ENCODE measurements around the gene SLC27A3. TPM values are rescaled to one million over a fixed set of nuclear protein-coding genes. Genes with fewer than 3 reads are reported as not detected.

The SLC27A3 gene
- total RNA-seq, 1 donor from 2014 or later = 12.6 TPM

DNA sequence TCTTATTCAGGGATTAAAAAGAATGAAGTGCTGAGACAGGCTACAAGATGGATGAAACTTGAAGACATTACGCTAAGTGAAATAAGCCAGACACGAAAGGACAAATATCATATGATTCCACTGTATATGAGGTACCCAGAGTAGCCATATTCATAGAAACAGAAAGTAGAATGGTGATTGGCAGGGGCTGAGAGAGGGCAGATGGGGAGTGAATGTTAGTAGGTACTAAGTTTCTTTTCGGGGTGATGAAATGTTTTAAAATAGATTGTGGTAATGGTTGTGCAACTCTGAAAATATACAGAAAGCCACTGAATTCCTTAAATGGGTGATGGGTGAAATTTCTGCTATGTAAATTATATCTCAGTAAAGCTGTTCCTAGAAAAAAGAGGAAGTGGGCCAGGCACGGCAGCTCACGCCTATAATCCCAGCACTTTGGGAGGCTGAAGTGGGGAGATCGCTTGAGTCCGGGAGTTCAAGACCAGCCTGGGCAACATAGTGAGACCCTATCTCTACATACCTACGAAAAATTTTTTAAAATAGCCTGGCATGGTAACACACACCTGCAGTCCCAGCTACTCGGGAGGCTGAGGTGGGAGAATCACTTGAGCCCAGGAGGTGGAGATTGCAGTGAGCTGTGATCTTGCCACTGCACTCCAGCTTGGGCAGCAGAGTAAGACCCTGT, 15.9 kb downstream of the SLC27A3 start:
- peak overlapping the region; percentile 71 for H3K4me3 Mint-ChIP-seq
- ATAC-seq (ENCODE audit: low read depth) (peak; percentile 92), DNase-seq (no peak)
- no peaks in the 10 kb centered on the region for H3K36me3 Mint-ChIP-seq (ENCODE audit: low read depth)
- CTCF ChIA-PET = interaction anchor here (0.8 to 2.3 kb wide), 4 partner anchors 15 to 196 kb away, joined by 3 to 12 read pairs (median 6); partner anchors contain the start of genes CREB3L4, RAB13 and SLC27A3
- POLR2A ChIA-PET = interaction anchor here (0.7 to 4.4 kb wide), 12 partner anchors 8 to 447 kb away, joined by 3 to 33 read pairs (median 8); partner anchors contain the start of genes CREB3L4, DENND4B, GATAD2B and INTS3
- peak overlapping the region; percentile 96 for H3K27ac Mint-ChIP-seq
- H3K4me1 Mint-ChIP-seq = peaks cover 45% of the 10 kb centered on the region
- H3K27me3 Mint-ChIP-seq = no peaks in the 10 kb centered on the region
- intact Hi-C loops (cut with micrococcal nuclease) = loop anchor here (1.0 to 10.0 kb wide), 6 partner anchors 8 to 430 kb away; partner anchors contain the start of genes GATAD2B, ILF2 and UBAP2L
- peaks cover 2% of the 10 kb centered on the region for H3K9me3 Mint-ChIP-seq
- TF ChIP-seq, protein P1, sequence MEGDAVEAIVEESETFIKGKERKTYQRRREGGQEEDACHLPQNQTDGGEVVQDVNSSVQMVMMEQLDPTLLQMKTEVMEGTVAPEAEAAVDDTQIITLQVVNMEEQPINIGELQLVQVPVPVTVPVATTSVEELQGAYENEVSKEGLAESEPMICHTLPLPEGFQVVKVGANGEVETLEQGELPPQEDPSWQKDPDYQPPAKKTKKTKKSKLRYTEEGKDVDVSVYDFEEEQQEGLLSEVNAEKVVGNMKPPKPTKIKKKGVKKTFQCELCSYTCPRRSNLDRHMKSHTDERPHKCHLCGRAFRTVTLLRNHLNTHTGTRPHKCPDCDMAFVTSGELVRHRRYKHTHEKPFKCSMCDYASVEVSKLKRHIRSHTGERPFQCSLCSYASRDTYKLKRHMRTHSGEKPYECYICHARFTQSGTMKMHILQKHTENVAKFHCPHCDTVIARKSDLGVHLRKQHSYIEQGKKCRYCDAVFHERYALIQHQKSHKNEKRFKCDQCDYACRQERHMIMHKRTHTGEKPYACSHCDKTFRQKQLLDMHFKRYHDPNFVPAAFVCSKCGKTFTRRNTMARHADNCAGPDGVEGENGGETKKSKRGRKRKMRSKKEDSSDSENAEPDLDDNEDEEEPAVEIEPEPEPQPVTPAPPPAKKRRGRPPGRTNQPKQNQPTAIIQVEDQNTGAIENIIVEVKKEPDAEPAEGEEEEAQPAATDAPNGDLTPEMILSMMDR (IDR thresholded peaks at IDR 0.05) = no peak

DNA sequence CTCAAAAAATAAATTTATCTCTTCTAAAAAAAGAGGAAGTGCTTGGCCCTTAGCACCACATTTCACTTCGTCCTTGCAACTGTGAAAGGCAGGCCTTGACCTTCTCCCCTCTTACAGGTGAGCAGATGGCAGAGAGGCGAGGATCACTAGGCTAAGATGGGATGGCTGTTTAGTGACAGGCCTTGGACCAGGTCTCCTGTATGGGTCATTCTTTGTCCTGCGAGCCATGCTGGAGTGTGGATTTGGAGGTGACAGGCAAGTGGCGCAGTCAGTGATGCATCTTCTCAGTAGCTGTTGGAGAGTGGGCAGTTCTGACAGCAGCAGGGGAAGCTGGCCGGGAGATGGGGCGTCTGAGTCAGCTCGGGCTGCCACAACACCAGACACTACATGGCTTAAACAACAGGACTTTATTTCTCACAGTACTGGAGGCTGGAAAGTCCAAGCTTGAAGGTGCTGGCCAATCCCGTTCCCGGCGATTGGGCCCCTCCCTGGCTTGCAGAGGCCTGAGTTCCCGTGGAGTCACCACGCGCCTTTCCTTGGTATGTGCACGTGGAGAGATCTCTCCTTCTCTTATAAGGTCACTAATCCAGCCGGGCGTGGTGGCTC, 16.5 kb downstream of the SLC27A3 start:
- ChIA-PET CTCF (interaction anchor here (1.5 to 2.3 kb wide), 3 partner anchors 16 to 195 kb away, joined by 5 to 12 read pairs (median 6); partner anchors contain the start of genes CREB3L4, RAB13 and SLC27A3), POLR2A (interaction anchor here (0.7 to 4.4 kb wide), 12 partner anchors 8 to 446 kb away, joined by 3 to 33 read pairs (median 8); partner anchors contain the start of genes CREB3L4, DENND4B, GATAD2B and INTS3)
- peaks cover 41% of the 10 kb centered on the region for H3K4me1 Mint-ChIP-seq
- peak overlapping the region; percentile 96 for H3K27ac Mint-ChIP-seq
- DNase-seq (no peak), ATAC-seq (ENCODE audit: low read depth) (peak; percentile 41)
- H3K4me3 Mint-ChIP-seq = peak overlapping the region; percentile 71
- TF ChIP-seq, protein P1 (IDR thresholded peaks at IDR 0.05) = no peak
- intact Hi-C loops (cut with micrococcal nuclease) = loop anchor here (1.0 to 10.0 kb wide), 6 partner anchors 8 to 429 kb away; partner anchors contain the start of genes GATAD2B, ILF2 and UBAP2L
- H3K36me3 Mint-ChIP-seq (ENCODE audit: low read depth) = no peaks in the 10 kb centered on the region
- no peaks in the 10 kb centered on the region for H3K9me3 Mint-ChIP-seq
- no peaks in the 10 kb centered on the region for H3K27me3 Mint-ChIP-seq

DNA sequence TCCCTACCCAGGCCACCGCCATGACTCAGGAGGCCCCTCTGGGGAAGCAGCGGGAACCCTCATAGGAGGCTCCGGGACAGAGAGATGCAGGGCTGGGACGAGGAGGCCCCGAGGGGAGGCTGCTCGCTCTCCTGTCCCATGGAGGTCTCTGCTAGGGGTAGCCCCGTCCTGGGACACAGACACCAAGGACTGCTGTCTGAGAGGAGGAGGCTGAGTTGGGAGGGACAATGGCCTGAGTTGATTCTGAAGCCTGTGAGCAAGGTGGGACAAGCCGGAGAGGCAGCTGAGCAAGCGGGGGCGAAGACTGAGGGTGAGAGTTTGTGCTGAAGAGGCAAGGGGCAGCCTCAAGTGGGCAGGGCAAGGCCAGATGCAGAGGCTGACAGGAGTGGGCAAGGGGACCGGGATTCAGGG, 17.4 kb downstream of the SLC27A3 start:
- Mint-ChIP-seq H3K4me1 (peaks cover 49% of the 10 kb centered on the region), H3K4me3 (no peak overlapping the region), H3K9me3 (no peaks in the 10 kb centered on the region), H3K27me3 (no peaks in the 10 kb centered on the region), H3K27ac (peak overlapping the region; percentile 70), H3K36me3 (ENCODE audit: low read depth) (no peaks in the 10 kb centered on the region)
- intact Hi-C loops (cut with micrococcal nuclease) = loop anchor here (10.0 kb wide), 1 partner anchor 392 kb away; no protein-coding TSS in a partner anchor
- TF ChIP-seq, protein P1 (IDR thresholded peaks at IDR 0.05) = no peak
- no peak for ATAC-seq (ENCODE audit: low read depth)
- POLR2A ChIA-PET = interaction anchor here (0.6 to 4.4 kb wide), 7 partner anchors 9 to 445 kb away, joined by 3 to 33 read pairs (median 4); partner anchors contain the start of genes INTS3, RAB13 and RPS27
- CTCF ChIA-PET = interaction anchor here (1.5 to 2.3 kb wide), 2 partner anchors 17 to 194 kb away, joined by 5 to 12 read pairs; partner anchors contain the start of genes RAB13 and SLC27A3
- DNase-seq = no peak

DNA sequence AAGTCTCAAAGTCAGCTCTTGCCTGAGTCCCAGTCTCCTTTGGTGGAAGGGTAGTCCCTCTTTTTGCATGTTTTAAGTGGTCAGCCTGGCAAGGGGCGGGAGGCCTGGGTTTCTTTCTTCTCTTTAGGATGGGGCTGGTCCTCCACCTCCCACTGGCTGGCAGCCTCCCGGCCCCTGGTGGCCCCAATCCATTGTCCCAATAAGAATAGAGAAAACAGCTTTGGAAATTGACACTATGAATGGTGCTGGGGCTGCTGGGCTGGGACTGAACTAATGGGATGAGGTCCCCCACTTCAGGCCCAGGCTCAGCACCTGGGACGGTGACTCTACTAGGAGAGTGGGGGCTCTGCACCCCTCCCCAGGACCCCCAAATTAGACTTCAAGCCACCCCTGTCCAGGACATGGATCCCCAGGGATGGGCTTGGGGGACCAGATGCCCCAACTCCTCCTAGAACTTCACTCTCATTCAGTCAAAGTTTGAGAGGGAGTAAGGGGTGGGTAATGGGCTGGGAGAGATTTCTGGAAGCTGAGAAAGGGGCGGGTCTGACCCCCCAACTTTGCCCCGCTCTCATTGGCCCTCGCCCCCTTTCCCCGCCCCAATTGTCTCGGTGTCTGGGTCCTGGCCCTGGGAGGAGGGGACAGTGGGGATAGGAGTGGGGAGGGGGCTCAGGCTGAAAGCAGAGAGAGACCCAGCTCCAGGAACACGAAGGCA, 18.2 kb downstream of the SLC27A3 start:
- ATAC-seq (ENCODE audit: low read depth) = no peak
- Mint-ChIP-seq H3K4me3 (no peak overlapping the region), H3K4me1 (peaks cover 49% of the 10 kb centered on the region), H3K9me3 (no peaks in the 10 kb centered on the region), H3K27ac (no peak overlapping the region), H3K36me3 (ENCODE audit: low read depth) (no peaks in the 10 kb centered on the region), H3K27me3 (no peaks in the 10 kb centered on the region)
- intact Hi-C loops (cut with micrococcal nuclease) = loop anchor here (10.0 kb wide), 1 partner anchor 391 kb away; no protein-coding TSS in a partner anchor
- TF ChIP-seq, protein P1 (IDR thresholded peaks at IDR 0.05) = no peak
- POLR2A ChIA-PET = interaction anchor here (0.6 to 4.4 kb wide), 4 partner anchors 10 to 197 kb away, joined by 4 to 33 read pairs (median 18); partner anchors contain the start of genes RAB13 and RPS27
- CTCF ChIA-PET = interaction anchor here (2.3 kb wide), 1 partner anchor 193 kb away, joined by 12 read pairs; the partner anchor contains the start of gene RAB13
- no peak for DNase-seq

Measured in activated B cell treated with CpG ODN at 0.5 μM for 24 hours (primary cell).